ENCODE data around the gene CNTN1. TPM values are rescaled to one million over a fixed set of nuclear protein-coding genes. Genes with fewer than 3 reads are reported as not detected.

Gene CNTN1
- total and polyA plus RNA-seq, 2 of the 8 experiments (the other 6 are each of a cell fraction or from before 2014, with no cell fraction given): 7.2 to 21.8 TPM

- Histone ChIP-seq H4K8ac (ENCODE audit: extremely low read depth, insufficient read depth, low read length) (no peak overlapping the region), H4K20me1 (replicated peaks in 1 of 2; ENCODE audit: control insufficient read depth in 1 of 2, insufficient read depth in 2 of 2, low read length in 2 of 2) (no peaks in the 10 kb centered on the region), H3K14ac (ENCODE audit: insufficient read length) (no peak overlapping the region), H3K18ac (ENCODE audit: extremely low read depth, low read length) (no peak overlapping the region), H2BK20ac (ENCODE audit: low read length) (no peak overlapping the region), H3K27ac (ENCODE audit: low read depth, low read length) (no peak overlapping the region), H3K9ac (replicated peaks in 1 of 4; ENCODE audit: extremely low read depth in 1 of 4, low read depth in 3 of 4, low read length in 3 of 4) (no peak overlapping the region), H4K5ac (ENCODE audit: insufficient read length, low read depth, low read length) (no peak overlapping the region), H2BK12ac (ENCODE audit: low read depth, low read length) (no peak overlapping the region), H3K4me2 (ENCODE audit: insufficient read depth in 1 of 2, low read depth in 2 of 2, low read length in 2 of 2) (no peak overlapping the region), H4K91ac (replicated peaks; ENCODE audit: insufficient read length, low read length) (no peak overlapping the region), H3K23me2 (ENCODE audit: low read depth, low read length) (no peaks in the 10 kb centered on the region), H3K36me3 (ENCODE audit: control insufficient read depth in 2 of 4, insufficient read depth in 4 of 4, low read length in 3 of 4) (no peaks in the 10 kb centered on the region), H2BK120ac (replicated peaks; ENCODE audit: low read depth, low read length) (no peak overlapping the region), H2BK5ac (ENCODE audit: low read depth, low read length) (no peak overlapping the region), H2BK15ac (ENCODE audit: low read length) (no peak overlapping the region), H3K27me3 (replicated peaks in 1 of 4; ENCODE audit: control insufficient read depth in 3 of 4, extremely low read depth in 1 of 4, insufficient read depth in 3 of 4, low read length in 3 of 4) (no peaks in the 10 kb centered on the region), H3K4ac (replicated peaks; ENCODE audit: insufficient read length, low read depth, low read length) (no peak overlapping the region), H3K56ac (replicated peaks; ENCODE audit: insufficient read length, low read depth, low read length) (no peak overlapping the region), H3K4me1 (replicated peaks in 1 of 4; ENCODE audit: control insufficient read depth in 3 of 4, insufficient read depth in 4 of 4, low read length in 3 of 4) (peaks cover 0 to 7% (median 2%) of the 10 kb centered on the region in 4 experiments; a peak in 3 of 7 replicates), H2AFZ (ENCODE audit: low read length) (no peak overlapping the region), H3K9me3 (ENCODE audit: insufficient read depth in 2 of 2, low read depth in 1 of 2, low read length in 1 of 2) (peaks cover 0 to 3% of the 10 kb centered on the region in 2 experiments; a peak in 1 of 4 replicates), H3K23ac (ENCODE audit: insufficient read length) (no peak overlapping the region), H3K79me1 (ENCODE audit: low read depth, low read length) (no peaks in the 10 kb centered on the region), H3K4me3 (ENCODE audit: extremely low read depth in 1 of 4, insufficient read depth in 2 of 4, low read depth in 3 of 4, low read length in 4 of 4) (no peak overlapping the region), H3K79me2 (ENCODE audit: control insufficient read depth in 1 of 2, insufficient read depth in 2 of 2, low read length in 2 of 2) (no peaks in the 10 kb centered on the region), H2AK5ac (ENCODE audit: low read depth, low read length) (no peak overlapping the region)
- TF ChIP-seq GABPA (IDR thresholded peaks at IDR 0.05; ENCODE audit: borderline replicate concordance, insufficient read depth, low read length): no peak
- TF ChIP-seq PHF8 (conservative IDR thresholded peaks at IDR 0.05; ENCODE audit: low read depth, low read length): no peak
- no peak for TF ChIP-seq POLR2AphosphoS5 (IDR thresholded peaks at IDR 0.05; ENCODE audit: low read depth, low read length)
- TF ChIP-seq ATF3 (IDR thresholded peaks at IDR 0.05; ENCODE audit: insufficient read depth, low read depth, low read length): no peak
- no peak for TF ChIP-seq MAFK (IDR thresholded peaks at IDR 0.05; ENCODE audit: low read depth, low read length)
- CTCF ChIA-PET (ENCODE audit: partially characterized antibody): no interaction called here
- POLR2A ChIA-PET (ENCODE audit: partially characterized antibody): no interaction called here
- no peak for DNase-seq (ENCODE audit: low read depth in 1 of 2, low spot score in 2 of 2)
- no peak for FAIRE-seq
These were observed 46.6 kb downstream of the CNTN1 start for GRCh38 chr12:40738856-40739255.

Data from H1 (cell line).